SU-DHL-6 (cell line): ENCODE results near the gene TMEM138.

Experiments used
- CTCF ChIP-seq: fragments of 200-600 bp; sonication (generic); IDR thresholded peaks from one replicate; pipeline ENCODE4 v1.5.1; 2017; ENCODE audit warnings: antibody characterized with exemption, mild to moderate bottlenecking, low read length, moderate library complexity; ENCODE audit not compliant: insufficient read depth, poor library complexity, severe bottlenecking
- EZH2phosphoT487 ChIP-seq: fragments of 200-600 bp; sonication (generic), shearing (Covaris generic); conservative IDR thresholded peaks from 2 replicates; pipeline ENCODE4 v1.6.1; 2018; ENCODE audit warnings: mild to moderate bottlenecking, antibody characterized with exemption, low read length, moderate library complexity, mixed read lengths

GRCh38 chr11:61406991-61407728 is 45.0 kb downstream of the TMEM138 start:
- no peak for TF ChIP-seq CTCF
- TF ChIP-seq EZH2phosphoT487, result no peak
